ENCODE data around the gene LDAF1.
"Not testable (repeated sequence)": the region's sequence is repeated elsewhere in the genome, so short reads cannot be mapped to it uniquely, and the experiment has no call there.

The LDAF1 gene

GRCh38 chr16:21162661-21163151 is 4.2 kb downstream of the LDAF1 start:
- no peak for DNase-seq

GRCh38 chr16:21163576-21163975 is 5.1 kb downstream of the LDAF1 start:
- no peak for DNase-seq

GRCh38 chr16:21164521-21165168 is 6.2 kb downstream of the LDAF1 start:
- no peak for DNase-seq

GRCh38 chr16:21166561-21166961 is 8.1 kb downstream of the LDAF1 start:
- DNase-seq: no peak

- DNase-seq: no peak
These were observed 8.9 kb downstream of the LDAF1 start for GRCh38 chr16:21167360-21167759.

- no peak for DNase-seq
These were observed 9.6 kb downstream of the LDAF1 start for GRCh38 chr16:21167929-21168602.

- no peak for DNase-seq
These were observed 10.9 kb downstream of the LDAF1 start for GRCh38 chr16:21169249-21169981.

GRCh38 chr16:21170116-21170515 is 11.6 kb downstream of the LDAF1 start:
- not testable (repeated sequence) for DNase-seq

- DNase-seq: no peak
These were observed 14.2 kb downstream of the LDAF1 start for GRCh38 chr16:21172650-21173049.

- DNase-seq: no peak
These were observed 16.9 kb downstream of the LDAF1 start for GRCh38 chr16:21175397-21175796.

GRCh38 chr16:21179126-21179982 is 20.9 kb downstream of the LDAF1 start:
- DNase-seq: no peak

GRCh38 chr16:21179983-21180365 is 21.5 kb downstream of the LDAF1 start:
- DNase-seq: no peak

- no peak for DNase-seq
These were observed 25.5 kb downstream of the LDAF1 start for GRCh38 chr16:21183995-21184394.

GRCh38 chr16:21184834-21185233 is 26.4 kb downstream of the LDAF1 start:
- no peak for DNase-seq

GRCh38 chr16:21185659-21186325 is 27.3 kb downstream of the LDAF1 start:
- DNase-seq: no peak

- DNase-seq: no peak
These were observed 27.8 kb downstream of the LDAF1 start for GRCh38 chr16:21186326-21186691.

GRCh38 chr16:21189311-21189710 is 30.8 kb downstream of the LDAF1 start:
- DNase-seq: no peak

- no peak for DNase-seq
These were observed 31.5 kb downstream of the LDAF1 start for GRCh38 chr16:21190013-21190412.

- DNase-seq: no peak
These were observed 32.1 kb downstream of the LDAF1 start for GRCh38 chr16:21190599-21190998.

- no peak for DNase-seq
These were observed 34.5 kb downstream of the LDAF1 start for GRCh38 chr16:21192991-21193390.

GRCh38 chr16:21194771-21195301 is 36.4 kb downstream of the LDAF1 start:
- DNase-seq: no peak

GRCh38 chr16:21195330-21195729 is 36.9 kb downstream of the LDAF1 start:
- DNase-seq: not testable (repeated sequence)
